ENCODE measurements around the gene NMRK2. TPM values are rescaled to one million over a fixed set of nuclear protein-coding genes. Genes with fewer than 3 reads are reported as not detected.
"Not testable (repeated sequence)": the region's sequence is repeated elsewhere in the genome, so short reads cannot be mapped to it uniquely, and the experiment has no call there.

The NMRK2 gene
- total RNA-seq, 4 donors from 2014 or later = 0.67 TPM; not detected in 3

DNA sequence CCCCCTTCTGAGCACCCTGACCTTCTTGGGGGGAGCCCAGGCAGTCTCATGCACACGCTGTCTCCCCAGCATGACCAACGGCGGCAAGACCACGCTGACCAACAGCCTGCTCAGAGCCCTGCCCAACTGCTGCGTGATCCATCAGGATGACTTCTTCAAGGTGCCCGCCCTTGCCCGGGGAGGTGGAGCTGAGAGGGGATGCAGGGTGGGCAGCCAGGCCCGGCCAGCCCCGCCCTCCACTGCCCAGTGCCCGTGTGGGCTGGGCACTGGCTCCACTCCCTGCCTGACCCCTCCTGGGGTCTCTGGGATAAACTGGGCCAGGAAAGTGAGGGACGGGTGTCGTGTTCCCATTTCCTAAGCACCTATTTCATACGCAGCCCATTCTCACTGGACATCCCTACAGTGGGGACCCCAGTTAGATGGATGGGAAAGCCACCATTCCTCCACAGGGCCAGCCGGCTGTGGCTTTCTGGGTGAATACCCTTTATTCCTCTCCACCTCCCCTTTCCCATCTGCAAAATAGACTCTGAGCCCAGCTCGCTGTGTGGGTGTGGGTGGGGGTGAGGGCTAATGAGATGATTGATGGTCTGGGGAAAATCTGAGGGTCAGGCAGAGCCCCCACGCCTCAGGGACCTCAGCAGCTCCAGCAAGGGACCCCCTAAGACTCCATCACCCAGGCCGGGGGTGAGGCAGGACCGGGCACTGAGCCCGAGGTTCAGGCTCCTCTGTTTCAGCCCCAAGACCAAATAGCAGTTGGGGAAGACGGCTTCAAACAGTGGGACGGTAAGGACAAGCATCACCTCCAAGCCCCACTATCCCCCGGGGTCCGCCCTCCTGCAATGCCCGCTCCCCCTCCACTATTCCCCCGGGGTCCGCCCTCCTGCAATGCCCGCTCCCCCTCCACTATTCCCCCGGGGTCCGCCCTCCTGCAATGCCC lies 3.9 kb downstream of the NMRK2 start:
- DNase-seq = no peak
- H3K4me3 ChIP-seq = no peak overlapping the region
- intact Hi-C loops (cut with DNase I; ENCODE audit: low total_unique reads) = no loop called here
- H3K27me3 ChIP-seq = peaks cover 0 to 4% of the 10 kb centered on the region in 2 donors
- H3K9me3 ChIP-seq = no peaks in the 10 kb centered on the region
- TF ChIP-seq POLR2A (IDR thresholded peaks at IDR 0.05) = no peak
- no peak for TF ChIP-seq CTCF (IDR thresholded peaks at IDR 0.05)
- no peaks in the 10 kb centered on the region for H3K36me3 ChIP-seq
- H3K27ac ChIP-seq = no peak overlapping the region
- no peaks in the 10 kb centered on the region for H3K4me1 ChIP-seq

GRCh38 chr19:3938300-3938950 lies 5.6 kb downstream of the NMRK2 start:
- H3K27me3 ChIP-seq; DNase-seq; H3K4me3 ChIP-seq; intact Hi-C loops (cut with DNase I; ENCODE audit: low total_unique reads); H3K4me1 ChIP-seq; H3K36me3 ChIP-seq; H3K27ac ChIP-seq; H3K9me3 ChIP-seq: not testable (repeated sequence)

DNA sequence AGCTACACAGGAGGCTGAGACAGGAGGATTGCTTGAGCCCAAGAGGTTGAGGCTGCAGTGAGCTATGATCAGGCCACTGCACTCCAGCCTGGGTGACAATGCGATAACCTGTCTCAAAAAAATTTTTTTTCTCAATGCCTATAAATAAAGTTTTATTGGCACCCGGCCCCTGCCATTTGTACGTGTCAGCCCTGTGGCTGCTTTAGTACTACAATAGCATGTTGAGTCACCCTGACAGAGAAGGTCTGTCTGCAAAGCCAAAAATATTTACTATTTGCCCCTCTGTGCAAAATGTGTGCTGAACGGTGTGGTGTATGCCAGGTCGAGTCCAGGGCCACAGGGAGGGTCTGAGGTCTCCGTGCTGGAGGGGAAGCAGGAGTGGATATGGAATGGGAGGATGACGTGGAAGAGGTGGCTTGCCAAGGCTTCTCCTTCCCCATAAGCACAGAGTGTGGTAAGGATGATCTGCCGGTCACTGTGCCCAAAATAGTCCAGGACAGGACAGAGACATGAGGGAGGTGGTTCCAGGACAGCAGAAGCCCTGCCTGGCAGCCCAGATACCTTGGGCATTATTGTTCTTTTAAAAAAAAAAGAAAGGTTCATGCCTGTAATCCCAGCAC lies 10.0 kb downstream of the NMRK2 start:
- H3K36me3 ChIP-seq = no peaks in the 10 kb centered on the region
- H3K4me1 ChIP-seq = no peaks in the 10 kb centered on the region
- no peaks in the 10 kb centered on the region for H3K9me3 ChIP-seq
- intact Hi-C loops (cut with DNase I; ENCODE audit: low total_unique reads) = no loop called here
- no peaks in the 10 kb centered on the region for H3K27me3 ChIP-seq
- DNase-seq = no peak
- no peak overlapping the region for H3K27ac ChIP-seq
- TF ChIP-seq POLR2A (IDR thresholded peaks at IDR 0.05) = no peak
- TF ChIP-seq CTCF (IDR thresholded peaks at IDR 0.05) = no peak
- no peak overlapping the region for H3K4me3 ChIP-seq

- Histone ChIP-seq H3K4me1 (no peaks in the 10 kb centered on the region), H3K9me3 (no peaks in the 10 kb centered on the region), H3K27me3 (no peaks in the 10 kb centered on the region), H3K36me3 (no peaks in the 10 kb centered on the region), H3K4me3 (no peak overlapping the region), H3K27ac (no peak overlapping the region)
- intact Hi-C loops (cut with DNase I; ENCODE audit: low total_unique reads) = no loop called here
- no peak for DNase-seq
- no peak for TF ChIP-seq POLR2A (IDR thresholded peaks at IDR 0.05)
- TF ChIP-seq CTCF (IDR thresholded peaks at IDR 0.05) = no peak
Measured at GRCh38 chr19:3944018-3944721, 11.3 kb downstream of the NMRK2 start.

DNA sequence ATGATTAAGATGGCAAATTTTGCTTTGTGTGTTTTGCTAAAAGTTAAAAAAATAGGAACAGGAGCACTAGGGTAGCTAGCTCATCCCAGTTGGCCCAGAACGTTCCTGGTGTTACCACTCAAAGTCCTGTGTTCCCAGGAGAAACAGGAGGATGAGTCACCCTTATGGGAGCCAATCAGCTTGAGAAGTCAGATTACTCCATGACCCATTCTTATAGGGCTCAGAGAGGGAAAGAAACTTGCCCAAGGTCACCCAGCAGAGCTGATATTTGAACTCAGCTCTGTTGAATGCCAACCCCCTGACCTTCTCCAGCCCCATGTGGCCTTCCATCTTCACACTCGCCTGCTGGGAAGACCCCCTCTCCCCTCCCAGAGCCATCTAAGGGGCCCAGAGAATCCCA lies 13.0 kb downstream of the NMRK2 start:
- H3K9me3 ChIP-seq = no peaks in the 10 kb centered on the region
- DNase-seq = no peak
- intact Hi-C loops (cut with DNase I; ENCODE audit: low total_unique reads) = no loop called here
- no peaks in the 10 kb centered on the region for H3K4me1 ChIP-seq
- no peak for TF ChIP-seq CTCF (IDR thresholded peaks at IDR 0.05)
- no peaks in the 10 kb centered on the region for H3K36me3 ChIP-seq
- H3K27ac ChIP-seq = no peak overlapping the region
- H3K4me3 ChIP-seq = no peak overlapping the region
- H3K27me3 ChIP-seq = no peaks in the 10 kb centered on the region

DNA sequence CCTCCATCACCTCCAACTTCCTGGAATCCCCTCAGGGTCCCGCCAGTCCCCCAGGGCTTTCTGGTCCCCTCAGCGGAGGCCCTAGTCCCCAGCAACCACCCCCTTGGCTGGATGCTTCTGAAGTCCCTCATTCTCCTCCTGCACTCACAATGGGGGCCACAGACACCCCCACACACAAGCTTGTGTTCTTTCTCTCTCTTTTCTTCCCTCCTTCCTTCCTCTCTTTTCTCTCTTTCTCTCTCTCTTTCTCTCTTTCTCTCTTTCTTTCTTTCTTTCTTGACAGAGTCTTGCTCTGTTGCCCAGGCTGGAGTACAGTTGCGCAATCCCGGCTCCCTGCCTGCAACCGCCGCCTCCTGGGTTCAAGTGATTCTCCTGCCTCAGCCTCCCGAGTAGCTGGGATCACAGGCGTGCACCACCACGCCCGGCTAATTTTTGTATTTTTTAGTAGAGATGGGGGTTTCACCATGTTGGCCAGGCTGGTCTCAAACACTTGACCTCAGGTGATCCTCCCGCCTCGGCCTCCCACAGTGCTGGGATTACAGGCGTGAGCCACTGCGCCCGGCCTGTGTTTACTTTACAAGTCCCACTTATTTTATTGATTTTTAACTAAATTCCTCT lies 14.6 kb downstream of the NMRK2 start:
- H3K36me3 ChIP-seq; H3K9me3 ChIP-seq; intact Hi-C loops (cut with DNase I; ENCODE audit: low total_unique reads); H3K27ac ChIP-seq; H3K4me1 ChIP-seq; H3K4me3 ChIP-seq; DNase-seq; H3K27me3 ChIP-seq: not testable (repeated sequence)

All from uterus (tissue), 4 donors.